Activated CD4-positive, alpha-beta T cell treated with anti-CD3 and anti-CD28 coated beads, Interleukin-2, amount 50 U/mL, for 4 hours (primary cell): Measurements from ENCODE around the gene ADD1.
"Not testable (repeated sequence)": the region's sequence is repeated elsewhere in the genome, so short reads cannot be mapped to it uniquely, and the experiment has no call there.

Experiments
- DNase-seq, 2 experiments: peaks; one replicate each; pipeline ENCODE4 v3.0.0-alpha.2; 2020

ADD1 gene

GRCh38 chr4:2898001-2898400, 54.4 kb downstream of the ADD1 start:
- DNase-seq = no peak

- DNase-seq = no peak
Observed at GRCh38 chr4:2900741-2901140, 57.1 kb downstream of the ADD1 start.

GRCh38 chr4:2901186-2901585, 57.5 kb downstream of the ADD1 start:
- DNase-seq = no peak

GRCh38 chr4:2902126-2902525, 58.5 kb downstream of the ADD1 start:
- DNase-seq = no peak

GRCh38 chr4:2905544-2905943, 61.9 kb downstream of the ADD1 start:
- no peak for DNase-seq

- no peak for DNase-seq
Observed at GRCh38 chr4:2906218-2906617, 62.6 kb downstream of the ADD1 start.

- DNase-seq = no peak
Observed at GRCh38 chr4:2907226-2907625, 63.6 kb downstream of the ADD1 start.

GRCh38 chr4:2907706-2908293, 64.2 kb downstream of the ADD1 start:
- no peak for DNase-seq

- DNase-seq = no peak
Observed at GRCh38 chr4:2908686-2909085, 65.0 kb downstream of the ADD1 start.

- no peak for DNase-seq
Observed at GRCh38 chr4:2909583-2909982, 65.9 kb downstream of the ADD1 start.

- DNase-seq = no peak
Observed at GRCh38 chr4:2910409-2910808, 66.8 kb downstream of the ADD1 start.

- no peak for DNase-seq
Observed at GRCh38 chr4:2911868-2912267, 68.2 kb downstream of the ADD1 start.

GRCh38 chr4:2913168-2913567, 69.5 kb downstream of the ADD1 start:
- DNase-seq = no peak

- no peak for DNase-seq
Observed at GRCh38 chr4:2914256-2915126, 70.8 kb downstream of the ADD1 start.

- DNase-seq = no peak
Observed at GRCh38 chr4:2915789-2916188, 72.1 kb downstream of the ADD1 start.

GRCh38 chr4:2916696-2917095, 73.1 kb downstream of the ADD1 start:
- not testable (repeated sequence) for DNase-seq

GRCh38 chr4:2918300-2918699, 74.7 kb downstream of the ADD1 start:
- not testable (repeated sequence) for DNase-seq

GRCh38 chr4:2918714-2919113, 75.1 kb downstream of the ADD1 start:
- not testable (repeated sequence) for DNase-seq

GRCh38 chr4:2922453-2923101, 78.9 kb downstream of the ADD1 start:
- not testable (repeated sequence) for DNase-seq

GRCh38 chr4:2923141-2923551, 79.5 kb downstream of the ADD1 start:
- no peak for DNase-seq

- no peak for DNase-seq
Observed at GRCh38 chr4:2923668-2924173, 80.1 kb downstream of the ADD1 start.

- DNase-seq = no peak
Observed at GRCh38 chr4:2924286-2924685, 80.6 kb downstream of the ADD1 start.

- no peak for DNase-seq
Observed at GRCh38 chr4:2924765-2925301, 81.2 kb downstream of the ADD1 start.
